Stomach (tissue), 9 donors: ENCODE measurements around the gene ABTB2. TPM values are rescaled to one million over a fixed set of nuclear protein-coding genes. Genes with fewer than 3 reads are reported as not detected.

Experiments used
- DNase-seq, 2 donors: peaks; one replicate each; pipeline versions ENCODE4 v3.0.0 to v3.0.0-alpha.2; 2013 to 2019
- H3K27ac ChIP-seq, 5 donors: fragments of 200-600 bp in 4 of 5; sonication (generic) in 4 of 5; one replicate each; pipeline ENCODE4 v1.5.1; 2013 to 2019; ENCODE audit warnings: mild to moderate bottlenecking in 1 of 5, moderate library complexity in 1 of 5
- H3K27me3 ChIP-seq, 3 donors: fragments of 200-600 bp; sonication (generic); one replicate each; pipeline ENCODE4 v1.5.1; 2017 to 2019; ENCODE audit warnings: mixed run types in 1 of 3
- H3K36me3 ChIP-seq, 4 donors: fragments of 200-600 bp; sonication (generic); 1 replicate in 3 of 4; 2 replicates in 1 of 4; pipeline ENCODE4 v1.5.1; 2016 to 2019
- H3K4me1 ChIP-seq, 4 donors: fragments of 200-600 bp; sonication (generic); one replicate each; pipeline ENCODE4 v1.5.1; 2016 to 2019
- H3K4me3 ChIP-seq, 4 donors: fragments of 200-600 bp; sonication (generic) in 3 of 4; one replicate each; pipeline ENCODE4 v1.5.1; 2016 to 2019; ENCODE audit warnings: mild to moderate bottlenecking in 1 of 4
- H3K9me3 ChIP-seq, 4 donors: fragments of 200-600 bp; sonication (generic); one replicate each; pipeline ENCODE4 v1.5.1; 2016 to 2019
- EP300 ChIP-seq: sonication (generic); formaldehyde crosslinking; IDR thresholded peaks from one replicate; pipeline ENCODE4 v1.6.1; 2017; ENCODE audit warnings: antibody characterized with exemption
- POLR2A ChIP-seq, 4 donors: fragments of 450-650 bp; IDR thresholded peaks; one replicate each; pipeline ENCODE4 v1.6.1; 2016; ENCODE audit warnings: antibody characterized with exemption in 4 of 4, control low read depth in 2 of 4, mild to moderate bottlenecking in 1 of 4, moderate library complexity in 1 of 4
- POLR2AphosphoS5 ChIP-seq, 3 donors: sonication (generic); formaldehyde crosslinking; IDR thresholded peaks; one replicate each; pipeline ENCODE4 v1.6.1; 2016; ENCODE audit warnings: antibody characterized with exemption in 3 of 3
- WGBS, 5 donors: extraction: QIAGEN DNeasy Blood & Tissue Kit in 3 of 5; methylation state at CpG; one replicate each; pipeline versions ENCODE4 v1.1.5 to v1.1.7; 2013 to 2018; 5-methylcytosine and 5-hydroxymethylcytosine counted together
- intact Hi-C: fragments of 100-400 bp; cut with DNase I; formaldehyde crosslinking; loops from one replicate; pipeline ENCODE4 v1.15.1; 2023; ENCODE audit warnings: low total_unique reads
- polyA plus RNA-seq, 3 donors: library from polyadenylated mRNA; stranded (reverse); fragments of 200-250 nt; gene quantifications; one replicate each; pipeline ENCODE4 v1.2.3, GENCODE V29; 2013
- total RNA-seq, 5 donors: library from RNA; depleted of rRNA; stranded (reverse); fragments of >200 nt; gene quantifications; one replicate each; pipeline versions ENCODE4 v1.1.0 to v1.2.3, GENCODE V29; 2014 to 2016
- TF ChIP-seq, protein P1 (sequence below), 7 experiments: fragments of 450-650 bp in 4 of 7; fragments of 200-600 bp in 3 of 7; sonication (generic) in 3 of 7; IDR thresholded peaks; one replicate each; pipeline ENCODE4 v1.5.1; 2016 to 2019; ENCODE audit warnings: antibody characterized with exemption in 7 of 7, control low read depth in 2 of 7, mild to moderate bottlenecking in 1 of 7
- donor health status: healthy with polysubstance abuse.
- donor health status: Bipolar disorder and iron deficiency.
- donor health status: healthy.

ABTB2 gene
- total and polyA plus RNA-seq, 8 donors, result 0.58 to 12.7 (median 2.2) TPM

DNA sequence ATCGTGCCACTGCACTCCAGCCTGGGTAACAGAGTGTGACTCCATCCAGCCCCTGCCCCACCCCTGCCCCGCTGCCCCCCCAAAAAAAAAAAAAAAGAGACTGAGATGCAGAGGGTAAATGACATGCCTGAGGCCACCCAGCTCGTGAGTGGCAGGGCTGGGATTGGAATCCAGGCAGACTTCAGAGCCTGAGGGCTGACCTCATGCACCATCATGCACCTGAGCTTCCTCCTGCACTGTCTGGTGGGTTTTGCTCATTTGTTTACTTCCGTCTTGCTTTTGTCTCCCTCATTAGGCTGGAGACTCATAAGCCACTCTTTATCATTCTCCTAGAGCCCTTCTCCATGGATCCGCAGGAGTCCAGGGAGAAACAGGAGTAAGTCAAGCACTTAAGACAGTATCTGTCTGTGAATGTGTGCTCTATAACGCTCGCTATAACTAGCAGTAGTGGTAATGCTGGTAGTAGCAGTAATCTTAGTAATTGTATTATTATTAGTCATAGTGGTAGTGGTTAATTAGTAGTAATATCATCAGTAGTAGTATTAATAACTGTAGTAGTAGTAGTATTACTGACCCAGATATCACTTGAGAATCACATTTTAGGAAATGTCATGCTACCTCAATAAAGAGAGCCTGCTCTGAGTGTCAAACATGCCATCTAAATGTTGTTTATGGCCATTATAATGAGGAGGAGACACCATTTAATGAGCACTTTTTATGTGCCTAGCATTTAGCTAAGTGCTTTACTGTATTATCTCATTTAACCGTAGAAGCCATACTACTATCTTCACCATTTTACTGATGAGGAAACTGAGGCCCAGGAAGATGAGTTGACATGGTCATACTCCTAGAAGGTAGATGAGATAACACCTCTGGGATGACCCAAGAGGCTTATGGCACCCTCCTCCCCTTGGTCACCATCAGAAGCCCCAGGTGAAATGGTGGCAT, 167.3 kb downstream of the ABTB2 start:
- H3K9me3 ChIP-seq, result no peaks in the 10 kb centered on the region
- no peak overlapping the region for H3K4me3 ChIP-seq
- peaks cover 4 to 29% (median 16%) of the 10 kb centered on the region in 4 donors for H3K4me1 ChIP-seq
- TF ChIP-seq POLR2AphosphoS5 (IDR thresholded peaks at IDR 0.05), result no peak
- no peak for TF ChIP-seq POLR2A (IDR thresholded peaks at IDR 0.05)
- TF ChIP-seq, protein P1, sequence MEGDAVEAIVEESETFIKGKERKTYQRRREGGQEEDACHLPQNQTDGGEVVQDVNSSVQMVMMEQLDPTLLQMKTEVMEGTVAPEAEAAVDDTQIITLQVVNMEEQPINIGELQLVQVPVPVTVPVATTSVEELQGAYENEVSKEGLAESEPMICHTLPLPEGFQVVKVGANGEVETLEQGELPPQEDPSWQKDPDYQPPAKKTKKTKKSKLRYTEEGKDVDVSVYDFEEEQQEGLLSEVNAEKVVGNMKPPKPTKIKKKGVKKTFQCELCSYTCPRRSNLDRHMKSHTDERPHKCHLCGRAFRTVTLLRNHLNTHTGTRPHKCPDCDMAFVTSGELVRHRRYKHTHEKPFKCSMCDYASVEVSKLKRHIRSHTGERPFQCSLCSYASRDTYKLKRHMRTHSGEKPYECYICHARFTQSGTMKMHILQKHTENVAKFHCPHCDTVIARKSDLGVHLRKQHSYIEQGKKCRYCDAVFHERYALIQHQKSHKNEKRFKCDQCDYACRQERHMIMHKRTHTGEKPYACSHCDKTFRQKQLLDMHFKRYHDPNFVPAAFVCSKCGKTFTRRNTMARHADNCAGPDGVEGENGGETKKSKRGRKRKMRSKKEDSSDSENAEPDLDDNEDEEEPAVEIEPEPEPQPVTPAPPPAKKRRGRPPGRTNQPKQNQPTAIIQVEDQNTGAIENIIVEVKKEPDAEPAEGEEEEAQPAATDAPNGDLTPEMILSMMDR (IDR thresholded peaks at IDR 0.05), result no peak
- TF ChIP-seq EP300, result no peak
- intact Hi-C loops, result no loop called here
- no peak for DNase-seq
- H3K27ac ChIP-seq, result no peak overlapping the region
- no peaks in the 10 kb centered on the region for H3K27me3 ChIP-seq
- 86 to 93% (median 90%) methylated on average over 7 to 8 of the region's 8 CpGs for WGBS, 5 donors
- H3K36me3 ChIP-seq, result no peaks in the 10 kb centered on the region

DNA sequence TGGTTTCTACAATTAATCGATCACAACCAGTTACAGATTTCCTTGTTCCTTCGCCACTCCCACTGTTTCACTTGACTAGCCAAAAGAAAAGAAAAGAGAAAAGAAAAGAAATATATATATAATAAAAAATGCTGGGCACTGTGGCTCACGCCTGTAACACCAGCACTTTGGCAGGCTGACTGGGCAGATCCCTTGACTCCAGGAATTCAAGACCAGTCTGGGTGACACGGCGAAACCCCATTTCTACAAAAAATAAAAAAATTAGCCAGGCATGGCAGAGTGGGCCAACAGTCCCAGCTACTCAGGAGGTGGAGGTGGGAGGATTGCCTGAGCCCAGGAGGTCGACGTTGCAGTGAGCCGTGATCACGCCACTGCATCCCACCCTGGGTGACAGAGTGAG, 168.6 kb downstream of the ABTB2 start:
- Histone ChIP-seq H3K9me3 (no peaks in the 10 kb centered on the region), H3K4me1 (peaks cover 4 to 29% (median 16%) of the 10 kb centered on the region in 4 donors), H3K36me3 (no peaks in the 10 kb centered on the region), H3K27me3 (no peaks in the 10 kb centered on the region), H3K27ac (no peak overlapping the region), H3K4me3 (no peak overlapping the region)
- no peak for DNase-seq
- intact Hi-C loops, result no loop called here
- TF ChIP-seq, protein P1 (IDR thresholded peaks at IDR 0.05), result no peak
- TF ChIP-seq EP300, result no peak
- TF ChIP-seq POLR2AphosphoS5 (IDR thresholded peaks at IDR 0.05), result no peak
- TF ChIP-seq POLR2A (IDR thresholded peaks at IDR 0.05), result no peak
- 73 to 83% (median 75%) methylated on average over 9 of the region's 9 CpGs for WGBS, 5 donors

DNA sequence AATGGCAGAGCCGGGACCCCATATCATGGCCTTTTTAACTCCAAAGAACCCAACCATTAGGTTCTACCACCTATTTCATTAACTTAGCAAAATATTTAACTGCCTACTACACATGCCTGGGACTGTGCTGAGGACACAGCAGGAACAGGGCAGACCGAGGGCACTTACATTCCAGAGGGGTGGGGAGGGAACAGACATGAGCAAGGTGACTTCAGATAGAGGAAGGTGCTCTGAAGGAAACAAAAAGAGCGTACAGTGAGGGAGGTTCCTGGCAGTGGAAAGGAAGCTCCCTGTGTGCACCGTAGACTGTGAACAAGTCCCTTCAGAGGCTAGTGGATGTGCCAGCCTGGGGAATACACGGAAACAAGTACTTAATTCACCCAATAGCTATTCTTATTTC, 169.6 kb downstream of the ABTB2 start:
- WGBS, 5 donors, result 73 to 79% (median 75%) methylated on average over 5 of the region's 5 CpGs
- intact Hi-C loops, result no loop called here
- no peak overlapping the region for H3K27ac ChIP-seq

More for the DNA sequence above, 169.6 kb downstream of the ABTB2 start:
- no peak for TF ChIP-seq POLR2A (IDR thresholded peaks at IDR 0.05)
- TF ChIP-seq POLR2AphosphoS5 (IDR thresholded peaks at IDR 0.05), result no peak
- TF ChIP-seq, protein P1 (IDR thresholded peaks at IDR 0.05), result no peak
- TF ChIP-seq EP300, result no peak
- Histone ChIP-seq H3K9me3 (no peaks in the 10 kb centered on the region), H3K36me3 (no peaks in the 10 kb centered on the region), H3K4me3 (no peak overlapping the region), H3K27me3 (no peaks in the 10 kb centered on the region), H3K4me1 (peaks cover under 1 to 33% (median 11%) of the 10 kb centered on the region in 4 donors)
- no peak for DNase-seq
